Panc1 (cell line): ENCODE data around the gene GNAT3.

ENCODE experiments used
- SIN3A ChIP-seq: IDR thresholded peaks from 2 replicates; pipeline ENCODE4 v1.6.1; 2012; ENCODE audit warnings: low read depth, mild to moderate bottlenecking, low read length, moderate library complexity, borderline replicate concordance; ENCODE audit not compliant: insufficient read depth
- TF ChIP-seq, protein P1 (sequence below): fragments of 450-650 bp; IDR thresholded peaks from 2 replicates; pipeline ENCODE4 v1.5.1; 2017; ENCODE audit warnings: mild to moderate bottlenecking

DNA sequence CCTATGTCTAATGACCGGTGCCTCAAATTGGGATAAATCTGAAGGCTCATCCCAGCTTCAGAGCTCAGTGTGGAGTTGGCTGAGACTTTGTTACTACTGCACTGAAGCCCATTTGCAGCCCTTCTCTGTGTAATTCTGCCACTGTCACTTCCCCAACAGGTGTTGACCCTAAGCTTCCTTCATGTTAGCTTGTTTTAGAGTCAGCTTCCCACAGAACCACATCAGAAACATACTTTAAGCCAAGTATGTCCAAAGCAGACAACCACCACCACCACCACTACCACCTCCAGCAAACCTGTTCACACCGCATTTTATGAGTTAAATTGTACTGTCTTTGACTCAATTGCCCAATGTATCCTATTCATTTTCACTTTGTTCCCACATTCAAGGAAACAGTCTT is 25.2 kb upstream of the GNAT3 start:
- TF ChIP-seq, protein P1, sequence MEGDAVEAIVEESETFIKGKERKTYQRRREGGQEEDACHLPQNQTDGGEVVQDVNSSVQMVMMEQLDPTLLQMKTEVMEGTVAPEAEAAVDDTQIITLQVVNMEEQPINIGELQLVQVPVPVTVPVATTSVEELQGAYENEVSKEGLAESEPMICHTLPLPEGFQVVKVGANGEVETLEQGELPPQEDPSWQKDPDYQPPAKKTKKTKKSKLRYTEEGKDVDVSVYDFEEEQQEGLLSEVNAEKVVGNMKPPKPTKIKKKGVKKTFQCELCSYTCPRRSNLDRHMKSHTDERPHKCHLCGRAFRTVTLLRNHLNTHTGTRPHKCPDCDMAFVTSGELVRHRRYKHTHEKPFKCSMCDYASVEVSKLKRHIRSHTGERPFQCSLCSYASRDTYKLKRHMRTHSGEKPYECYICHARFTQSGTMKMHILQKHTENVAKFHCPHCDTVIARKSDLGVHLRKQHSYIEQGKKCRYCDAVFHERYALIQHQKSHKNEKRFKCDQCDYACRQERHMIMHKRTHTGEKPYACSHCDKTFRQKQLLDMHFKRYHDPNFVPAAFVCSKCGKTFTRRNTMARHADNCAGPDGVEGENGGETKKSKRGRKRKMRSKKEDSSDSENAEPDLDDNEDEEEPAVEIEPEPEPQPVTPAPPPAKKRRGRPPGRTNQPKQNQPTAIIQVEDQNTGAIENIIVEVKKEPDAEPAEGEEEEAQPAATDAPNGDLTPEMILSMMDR = no peak
- no peak for TF ChIP-seq SIN3A
